Measurements from ENCODE around the gene CHRNA3.

DNA sequence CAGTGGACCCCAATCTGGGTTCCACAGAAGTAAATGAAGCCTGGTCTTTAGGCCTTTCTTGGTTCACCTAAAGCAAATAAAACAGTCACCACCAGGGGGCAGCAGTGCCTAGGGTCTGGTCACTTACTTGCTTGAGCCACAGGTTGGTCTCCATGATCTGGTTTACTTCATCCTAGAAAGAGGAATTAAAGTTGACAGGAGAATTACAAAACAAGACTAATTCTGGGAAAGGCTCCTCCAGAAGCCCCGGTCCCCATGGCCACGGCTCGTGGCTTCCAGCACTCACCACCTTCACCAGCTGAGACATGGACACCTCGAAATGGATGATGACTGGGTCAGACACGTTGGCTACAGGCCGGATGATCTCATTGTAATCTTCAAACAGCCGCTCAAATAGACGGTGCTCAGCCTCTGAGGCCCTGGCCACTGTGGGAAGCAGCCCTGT is 2.3 kb downstream of the CHRNA3 start:
- TF ChIP-seq CTCF (IDR thresholded peaks at IDR 0.05 in 2 of 3, conservative IDR thresholded peaks at IDR 0.05 in 1 of 3; ENCODE audit: borderline replicate concordance in 1 of 3, insufficient read depth in 1 of 3, low read depth in 2 of 3, low read length in 2 of 3), result peak; percentile 78 to 88 (median 81)
- no peak for TF ChIP-seq POLR2A (IDR thresholded peaks at IDR 0.05; ENCODE audit: borderline replicate concordance, extremely low read depth, insufficient read depth, insufficient read length)
- no peak for TF ChIP-seq EGR1 (IDR thresholded peaks at IDR 0.05; ENCODE audit: low read depth)
- TF ChIP-seq ZFX (IDR thresholded peaks at IDR 0.05), result no peak
- TF ChIP-seq, protein P1, sequence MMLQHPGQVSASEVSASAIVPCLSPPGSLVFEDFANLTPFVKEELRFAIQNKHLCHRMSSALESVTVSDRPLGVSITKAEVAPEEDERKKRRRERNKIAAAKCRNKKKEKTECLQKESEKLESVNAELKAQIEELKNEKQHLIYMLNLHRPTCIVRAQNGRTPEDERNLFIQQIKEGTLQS (IDR thresholded peaks at IDR 0.05), result no peak

Data from HCT116 (cell line).